ENCODE results near the gene SOX30. TPM values are rescaled to one million over a fixed set of nuclear protein-coding genes. Genes with fewer than 3 reads are reported as not detected.

The SOX30 gene
- under 0.01 TPM in 1 of 2 replicates, not detected in the other for total RNA-seq

GRCh38 chr5:157652377-157652692 lies at the start of gene SOX30:
Gene SOX30, minus strand, starts transcription at chr5:157652438. Its CDS starts 360 bp downstream, at chr5:157652078.

GRCh38 chr5:157670662-157671591 lies 18.7 kb upstream of the SOX30 start, which contains the start of gene C5orf52:
Gene C5orf52, plus strand, starts transcription at chr5:157671533. Its CDS starts 82 bp downstream, at chr5:157671615.

Small RNAs within 50 kb of the gene (small RNA-seq; reads per million reads assigned to genes)
- not detected for gene RNU6-390P

Other genes with a start within 250 kb of the SOX30 start
- gene NIPAL4, start 192.2 kb downstream of the SOX30 start, total RNA-seq: under 0.01 TPM in 1 of 2 replicates, not detected in the other
- gene ADAM19, start 76.7 kb downstream of the SOX30 start, total RNA-seq: 3.1 and 6.3 TPM in 2 replicates
- gene C5orf52, start 19.1 kb upstream of the SOX30 start, total RNA-seq: not detected in 2 replicates
- gene THG1L, start 79.0 kb upstream of the SOX30 start, total RNA-seq: 18.9 and 21.6 TPM in 2 replicates
- gene LSM11, start 91.3 kb upstream of the SOX30 start, total RNA-seq: 3.9 and 5.5 TPM in 2 replicates
- gene CLINT1, start 206.7 kb upstream of the SOX30 start, total RNA-seq: 83.0 and 97.1 TPM in 2 replicates